ENCODE measurements around the gene PLD1.
A peak's percentile ranks its signal among the peaks of the same experiment; 100 is the strongest.

The PLD1 gene

GRCh38 chr3:171622126-171622525 is 188.2 kb downstream of the PLD1 start:
- no peak overlapping the region for H3K4me3 ChIP-seq (ENCODE audit: low read depth, low read length)
- TF ChIP-seq, protein P1, sequence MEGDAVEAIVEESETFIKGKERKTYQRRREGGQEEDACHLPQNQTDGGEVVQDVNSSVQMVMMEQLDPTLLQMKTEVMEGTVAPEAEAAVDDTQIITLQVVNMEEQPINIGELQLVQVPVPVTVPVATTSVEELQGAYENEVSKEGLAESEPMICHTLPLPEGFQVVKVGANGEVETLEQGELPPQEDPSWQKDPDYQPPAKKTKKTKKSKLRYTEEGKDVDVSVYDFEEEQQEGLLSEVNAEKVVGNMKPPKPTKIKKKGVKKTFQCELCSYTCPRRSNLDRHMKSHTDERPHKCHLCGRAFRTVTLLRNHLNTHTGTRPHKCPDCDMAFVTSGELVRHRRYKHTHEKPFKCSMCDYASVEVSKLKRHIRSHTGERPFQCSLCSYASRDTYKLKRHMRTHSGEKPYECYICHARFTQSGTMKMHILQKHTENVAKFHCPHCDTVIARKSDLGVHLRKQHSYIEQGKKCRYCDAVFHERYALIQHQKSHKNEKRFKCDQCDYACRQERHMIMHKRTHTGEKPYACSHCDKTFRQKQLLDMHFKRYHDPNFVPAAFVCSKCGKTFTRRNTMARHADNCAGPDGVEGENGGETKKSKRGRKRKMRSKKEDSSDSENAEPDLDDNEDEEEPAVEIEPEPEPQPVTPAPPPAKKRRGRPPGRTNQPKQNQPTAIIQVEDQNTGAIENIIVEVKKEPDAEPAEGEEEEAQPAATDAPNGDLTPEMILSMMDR (IDR thresholded peaks at IDR 0.05; ENCODE audit: borderline replicate concordance, insufficient read depth, low read depth, low read length): no peak

DNA sequence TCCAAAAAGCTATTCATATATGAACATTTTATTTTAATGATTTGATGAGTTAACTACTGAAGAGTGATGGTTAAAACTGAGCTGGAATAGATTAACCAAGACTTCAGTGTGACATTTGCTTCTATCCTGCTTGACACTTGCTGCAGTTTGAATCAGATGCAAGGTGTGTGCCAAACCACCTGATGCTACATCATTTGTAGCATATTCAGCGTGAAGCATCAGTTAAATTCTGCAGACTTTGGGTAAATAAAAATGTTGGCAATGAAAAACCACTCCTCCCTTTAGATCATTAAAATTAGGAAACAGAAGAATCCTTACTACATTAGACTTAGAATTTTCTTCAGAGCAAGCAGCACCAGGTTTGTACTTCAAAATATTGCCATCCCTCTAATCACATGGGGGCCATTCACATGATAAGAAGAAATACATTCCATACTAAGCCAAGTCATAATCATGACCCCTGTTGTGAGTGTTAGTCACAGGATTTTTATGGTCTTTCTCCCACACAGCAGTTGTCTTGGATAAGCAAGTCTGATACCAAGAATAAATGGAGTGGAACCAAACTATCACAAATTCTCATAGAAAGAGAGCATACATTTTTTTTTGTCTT is 189.4 kb downstream of the PLD1 start:
- TF ChIP-seq, protein P1 (IDR thresholded peaks at IDR 0.05; ENCODE audit: borderline replicate concordance, insufficient read depth, low read depth, low read length): no peak
- no peak overlapping the region for H3K4me3 ChIP-seq (ENCODE audit: low read depth, low read length)

- TF ChIP-seq, protein P1 (IDR thresholded peaks at IDR 0.05; ENCODE audit: borderline replicate concordance, insufficient read depth, low read depth, low read length): no peak
Observed at GRCh38 chr3:171616798-171617197, 193.5 kb downstream of the PLD1 start.

DNA sequence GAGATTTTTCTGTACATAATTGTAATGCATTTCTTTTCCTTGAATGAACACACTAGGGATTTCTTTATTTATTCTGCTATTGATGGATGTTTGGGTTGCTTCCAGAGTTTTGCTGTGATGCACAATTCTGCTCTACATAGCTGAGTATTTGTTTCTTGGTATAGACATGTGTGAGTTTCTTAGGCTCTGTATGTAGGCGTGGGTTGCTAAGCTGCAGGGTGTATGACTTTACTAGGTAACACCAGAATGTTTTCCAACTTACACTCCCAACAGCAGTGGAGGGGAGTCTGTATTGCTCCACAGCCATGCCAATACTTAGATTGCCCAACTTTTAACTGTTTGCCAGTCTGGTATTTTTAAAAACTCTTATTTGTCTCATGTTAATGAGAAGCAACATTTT is 194.6 kb downstream of the PLD1 start:
- TF ChIP-seq, protein P1 (IDR thresholded peaks at IDR 0.05; ENCODE audit: borderline replicate concordance, insufficient read depth, low read depth, low read length): no peak
- H3K4me3 ChIP-seq (ENCODE audit: low read depth, low read length): no peak overlapping the region

More at GRCh38 chr3:171616798-171617197, 193.5 kb downstream of the PLD1 start:
- no peak overlapping the region for H3K4me3 ChIP-seq (ENCODE audit: low read depth, low read length)

- TF ChIP-seq, protein P1 (IDR thresholded peaks at IDR 0.05; ENCODE audit: borderline replicate concordance, insufficient read depth, low read depth, low read length): no peak
- no peak overlapping the region for H3K4me3 ChIP-seq (ENCODE audit: low read depth, low read length)
Observed at GRCh38 chr3:171615281-171615680, 195.0 kb downstream of the PLD1 start.

DNA sequence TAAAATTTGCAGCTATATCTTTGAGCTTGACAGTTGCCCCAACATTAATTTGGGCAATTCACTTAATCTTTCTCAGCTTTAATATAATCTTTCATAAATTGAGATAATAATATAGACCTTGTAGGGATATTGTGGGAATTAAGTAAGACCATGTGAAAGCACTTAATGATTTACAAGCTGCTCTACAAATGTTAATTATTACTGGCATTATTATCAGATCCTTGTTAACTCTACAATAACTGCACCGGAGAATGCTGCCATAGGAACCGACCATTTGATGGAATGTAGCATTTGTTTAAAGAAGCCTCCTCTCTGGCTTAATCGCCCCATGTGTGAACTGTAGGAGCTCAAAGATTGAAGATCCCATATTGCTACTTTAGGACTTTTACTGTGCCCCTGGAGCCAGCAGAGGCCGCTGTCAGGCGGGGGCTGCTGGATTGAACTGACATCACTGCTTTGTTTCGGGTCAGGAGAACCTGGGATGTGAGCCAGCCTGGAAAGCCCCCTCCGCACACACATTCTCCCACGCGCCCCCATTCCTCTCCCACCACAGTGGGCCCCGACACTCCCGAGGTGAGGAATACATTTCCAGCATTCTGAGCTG is 195.9 kb downstream of the PLD1 start:
- TF ChIP-seq, protein P1 (IDR thresholded peaks at IDR 0.05; ENCODE audit: borderline replicate concordance, insufficient read depth, low read depth, low read length): peak; percentile 73
- H3K4me3 ChIP-seq (ENCODE audit: low read depth, low read length): no peak overlapping the region

DNA sequence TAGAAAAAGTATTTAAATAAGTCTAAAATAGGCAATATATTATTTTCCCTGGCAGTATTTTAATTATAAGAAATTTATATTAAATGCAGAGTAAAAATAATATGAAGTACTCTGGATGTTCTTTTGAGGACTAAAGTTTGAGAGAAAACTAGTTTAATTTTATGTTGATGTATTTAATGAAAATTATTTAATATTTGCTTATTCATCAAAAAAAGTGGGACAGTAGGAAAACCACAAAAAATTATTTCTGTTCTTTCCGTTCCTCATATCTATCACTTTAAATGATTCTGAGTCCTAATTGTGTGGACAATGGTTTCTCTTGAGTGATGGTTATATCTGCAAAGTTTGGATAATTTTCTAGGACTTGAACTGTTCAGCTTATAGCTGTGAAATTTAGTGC is 202.8 kb downstream of the PLD1 start:
- H3K4me3 ChIP-seq (ENCODE audit: low read depth, low read length): no peak overlapping the region
- TF ChIP-seq, protein P1 (IDR thresholded peaks at IDR 0.05; ENCODE audit: borderline replicate concordance, insufficient read depth, low read depth, low read length): no peak

Measured in GM12875 (cell line).